GM15510 (cell line): ENCODE results near the gene MELTF.

ENCODE experiments used
- POLR2A ChIP-seq: IDR thresholded peaks from 3 replicates; pipeline ENCODE4 v1.6.1; 2011; ENCODE audit warnings: borderline replicate concordance; ENCODE audit not compliant: insufficient read length; ENCODE audit errors: extremely low read depth

The MELTF gene

DNA sequence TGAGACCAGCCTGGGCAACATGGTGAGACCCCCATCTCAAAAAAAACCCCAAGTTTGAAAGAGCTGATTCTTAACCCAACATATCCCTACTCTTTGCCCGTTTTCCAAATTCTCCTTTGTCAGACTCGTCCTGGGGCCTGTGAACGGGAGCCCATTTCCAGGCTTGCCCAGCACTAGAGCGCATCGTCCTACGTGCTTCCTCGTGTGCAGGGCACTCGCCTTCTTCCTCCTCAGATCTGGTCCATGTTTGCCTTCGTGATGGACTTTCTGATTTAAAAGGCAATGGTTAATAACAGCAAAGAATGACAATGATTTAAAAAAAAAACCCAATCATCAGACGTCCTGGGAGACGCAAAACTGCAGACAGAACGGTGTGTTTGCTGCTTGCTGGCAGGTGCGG lies 10.1 kb downstream of the MELTF start:
- TF ChIP-seq POLR2A: no peak

DNA sequence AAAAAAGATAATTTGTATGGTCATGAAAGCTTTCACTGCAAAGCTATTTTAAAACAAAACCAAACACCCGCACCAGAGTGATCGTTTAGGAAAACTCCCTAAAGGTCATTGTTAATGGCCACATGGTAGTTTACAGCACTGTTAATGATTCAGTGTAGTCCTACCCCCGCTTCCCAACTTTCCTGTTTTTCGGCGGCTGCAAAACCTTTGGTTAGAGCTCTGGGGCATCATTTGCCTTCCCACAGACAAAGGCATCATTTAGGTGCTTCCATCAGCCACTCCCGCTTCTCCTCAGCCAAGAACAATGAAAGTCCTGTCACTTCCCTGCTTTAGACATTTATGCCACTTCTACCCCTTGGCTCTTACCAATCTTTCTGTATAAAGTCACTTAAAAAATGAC lies 10.6 kb downstream of the MELTF start:
- TF ChIP-seq POLR2A: no peak

DNA sequence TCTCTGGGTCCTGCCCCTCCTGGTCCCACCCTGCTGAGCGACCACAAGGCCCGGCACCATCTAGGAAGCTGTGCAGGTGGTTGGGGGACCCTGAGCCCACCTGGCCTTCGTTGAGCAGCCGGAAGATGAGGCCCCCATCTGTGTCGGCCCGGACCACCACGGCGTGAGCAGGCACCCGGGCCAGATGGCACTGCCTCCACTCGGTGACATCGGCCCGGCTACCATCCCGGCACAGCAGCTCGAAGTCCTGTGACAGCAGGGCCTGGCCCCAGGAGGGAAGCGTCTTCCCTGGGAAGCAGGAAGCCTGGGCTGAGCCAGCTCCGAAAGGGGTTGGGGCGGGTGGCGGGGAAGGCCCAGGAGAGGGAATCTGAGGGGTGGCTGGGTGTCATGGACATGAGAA lies 12.6 kb downstream of the MELTF start:
- TF ChIP-seq POLR2A: no peak

DNA sequence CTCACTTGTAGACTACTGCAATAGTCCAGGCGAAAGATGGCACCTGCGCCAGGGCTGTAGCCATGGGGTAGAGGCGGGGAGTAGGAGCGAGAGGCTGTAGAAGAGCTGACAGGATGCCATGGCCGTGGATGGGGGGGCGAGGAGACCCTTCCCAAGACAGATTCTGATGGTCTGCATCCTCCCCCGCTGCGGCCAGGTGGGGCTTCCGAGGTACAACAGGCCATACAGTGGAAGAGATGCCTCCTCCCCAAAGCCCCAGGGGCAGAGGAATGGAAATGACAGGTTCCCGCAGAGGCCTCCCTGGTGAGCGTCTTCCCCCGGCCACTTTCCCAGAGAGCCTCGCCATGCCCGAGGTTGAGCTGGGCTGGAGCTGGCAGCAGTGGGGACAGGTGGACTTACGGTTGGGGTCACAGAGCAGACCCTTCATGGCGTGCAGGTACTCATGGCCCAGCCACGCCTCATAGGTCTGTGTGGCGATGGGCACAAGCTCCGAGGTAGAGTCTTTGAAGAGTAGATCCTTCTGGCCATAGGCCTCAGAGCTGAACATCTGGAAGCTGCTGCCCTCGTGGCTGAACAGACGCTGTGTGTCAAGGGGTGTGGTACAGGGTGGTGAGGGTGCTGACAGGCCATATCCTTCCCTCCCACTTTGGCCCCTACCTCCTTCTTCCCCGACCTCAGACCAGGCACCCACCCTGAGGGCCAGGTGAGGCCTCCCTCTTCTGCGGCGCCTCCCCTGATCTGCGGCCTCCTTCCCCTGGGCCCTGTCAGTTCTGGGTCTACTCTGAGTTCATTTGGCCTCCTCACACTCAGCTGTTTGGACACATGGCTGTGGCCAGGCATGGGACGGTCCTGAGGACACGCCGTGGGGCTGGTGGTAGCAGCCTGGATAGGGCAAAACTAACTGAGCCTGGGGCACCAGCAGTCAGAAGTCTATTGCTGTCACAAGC lies 13.6 kb downstream of the MELTF start:
- TF ChIP-seq POLR2A: no peak

- TF ChIP-seq POLR2A: no peak
These were observed 14.6 kb downstream of the MELTF start for GRCh38 chr3:197014942-197015575.

DNA sequence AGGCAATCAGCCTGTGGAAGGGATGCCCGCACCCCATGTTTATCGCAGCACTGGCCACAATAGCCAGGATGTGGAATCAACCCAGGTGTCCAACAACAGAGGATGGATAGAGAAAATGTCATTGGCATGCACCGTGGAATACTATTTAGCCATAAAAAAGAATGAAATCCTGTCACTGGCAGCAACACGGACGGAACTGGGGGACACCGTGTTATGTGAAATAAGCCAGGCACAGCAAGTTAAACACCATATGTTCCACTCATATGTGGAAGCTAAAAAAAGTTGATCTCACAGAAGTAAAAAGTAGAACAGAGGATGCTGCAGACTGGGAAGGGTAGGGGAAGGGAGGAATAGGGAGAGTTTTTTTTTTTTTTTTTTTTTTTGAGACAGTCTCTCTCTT lies 15.6 kb downstream of the MELTF start:
- no peak for TF ChIP-seq POLR2A

DNA sequence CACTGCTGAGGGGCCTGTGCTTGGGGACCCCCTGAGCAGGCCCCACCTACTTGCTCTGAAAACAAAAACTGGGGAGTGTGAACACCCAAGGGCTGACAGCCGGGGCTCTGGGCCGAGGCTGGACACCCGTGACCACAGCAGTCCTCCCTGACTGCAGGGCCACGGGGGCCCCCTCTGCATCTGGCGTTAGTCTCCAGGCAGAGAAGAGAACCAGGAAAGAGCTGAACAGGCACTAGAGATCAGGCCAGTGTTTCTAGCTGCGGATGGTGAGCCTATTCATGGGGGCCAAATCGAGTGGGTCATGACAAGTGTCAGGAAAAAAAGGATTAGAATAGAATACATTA lies 17.1 kb downstream of the MELTF start:
- TF ChIP-seq POLR2A: no peak

DNA sequence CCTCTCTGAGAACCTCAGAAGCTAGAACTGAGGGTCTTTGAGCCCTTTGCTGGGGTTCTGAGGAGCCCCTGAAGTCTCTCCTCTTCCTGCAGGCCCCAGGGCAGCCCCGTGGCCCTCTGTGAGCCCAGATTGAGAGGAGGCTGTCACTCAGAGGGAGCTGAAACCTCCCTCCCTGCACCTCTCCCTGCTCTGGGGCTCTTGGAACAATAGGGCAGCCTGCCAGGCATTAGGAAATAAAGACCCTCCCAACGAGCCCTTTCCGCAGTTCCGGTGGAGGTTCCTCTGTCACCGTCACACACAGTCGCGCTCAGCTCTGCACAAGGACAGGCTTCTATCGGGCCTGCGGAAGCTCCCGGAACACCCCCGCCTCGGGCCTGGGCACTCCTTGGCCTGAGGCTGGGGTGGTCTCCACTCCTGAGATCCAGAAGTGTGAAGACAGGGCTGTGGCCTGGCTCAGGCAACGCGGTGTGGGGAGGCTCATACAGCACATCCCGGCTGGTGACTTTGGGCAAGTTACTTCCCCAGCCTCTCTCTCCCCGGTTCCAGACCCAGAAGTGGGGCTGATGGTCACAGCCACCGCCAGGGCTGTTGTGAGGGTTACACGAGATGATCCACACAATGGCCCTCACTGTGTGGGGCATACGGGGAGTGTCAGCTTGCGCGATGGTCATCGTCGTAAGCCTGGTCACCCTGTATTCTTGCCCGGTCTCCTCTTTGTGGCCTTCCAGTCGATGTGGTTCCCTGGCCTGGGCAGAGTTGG lies 17.7 kb downstream of the MELTF start:
- no peak for TF ChIP-seq POLR2A

DNA sequence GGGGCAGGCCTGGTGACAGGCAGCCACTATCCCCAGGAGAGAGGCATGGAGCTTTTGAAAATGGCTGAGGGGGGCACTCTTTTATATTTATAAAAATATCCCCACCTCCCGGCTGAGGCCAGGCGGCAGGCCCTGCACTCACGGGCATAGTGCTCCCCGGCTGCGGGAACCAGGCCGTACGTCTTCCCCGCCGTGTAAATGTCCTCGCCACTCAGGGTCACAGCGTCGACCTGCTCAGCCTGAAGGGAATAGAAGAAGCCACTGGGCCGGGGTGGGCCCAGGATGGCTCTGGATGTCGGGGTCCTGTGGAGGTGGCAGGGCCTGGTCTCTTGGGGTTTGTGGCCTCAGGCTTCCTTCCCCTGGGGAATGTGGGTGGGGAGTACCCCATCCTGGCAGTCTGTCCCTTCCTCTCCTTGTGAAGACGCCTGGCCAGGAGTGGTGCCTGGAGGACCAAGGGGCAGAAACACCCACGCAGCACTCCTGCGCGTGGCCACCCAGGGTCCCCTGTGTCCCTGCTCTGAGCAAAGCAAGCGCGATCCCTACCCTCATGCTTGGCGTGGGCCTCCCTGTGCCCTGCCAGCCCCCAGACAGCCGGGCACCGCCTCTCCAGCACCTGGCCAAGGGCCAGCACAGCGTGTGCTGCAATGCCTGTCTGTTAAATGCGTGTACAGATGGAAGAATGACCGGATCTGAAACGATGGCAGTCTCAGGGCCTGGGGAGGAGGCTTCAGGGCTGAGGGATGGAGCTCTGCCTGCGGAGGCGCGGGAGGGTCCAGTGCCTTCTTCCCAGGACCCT lies 18.9 kb downstream of the MELTF start:
- TF ChIP-seq POLR2A: no peak

GRCh38 chr3:197009532-197010019 lies 20.0 kb downstream of the MELTF start:
- TF ChIP-seq POLR2A: no peak

DNA sequence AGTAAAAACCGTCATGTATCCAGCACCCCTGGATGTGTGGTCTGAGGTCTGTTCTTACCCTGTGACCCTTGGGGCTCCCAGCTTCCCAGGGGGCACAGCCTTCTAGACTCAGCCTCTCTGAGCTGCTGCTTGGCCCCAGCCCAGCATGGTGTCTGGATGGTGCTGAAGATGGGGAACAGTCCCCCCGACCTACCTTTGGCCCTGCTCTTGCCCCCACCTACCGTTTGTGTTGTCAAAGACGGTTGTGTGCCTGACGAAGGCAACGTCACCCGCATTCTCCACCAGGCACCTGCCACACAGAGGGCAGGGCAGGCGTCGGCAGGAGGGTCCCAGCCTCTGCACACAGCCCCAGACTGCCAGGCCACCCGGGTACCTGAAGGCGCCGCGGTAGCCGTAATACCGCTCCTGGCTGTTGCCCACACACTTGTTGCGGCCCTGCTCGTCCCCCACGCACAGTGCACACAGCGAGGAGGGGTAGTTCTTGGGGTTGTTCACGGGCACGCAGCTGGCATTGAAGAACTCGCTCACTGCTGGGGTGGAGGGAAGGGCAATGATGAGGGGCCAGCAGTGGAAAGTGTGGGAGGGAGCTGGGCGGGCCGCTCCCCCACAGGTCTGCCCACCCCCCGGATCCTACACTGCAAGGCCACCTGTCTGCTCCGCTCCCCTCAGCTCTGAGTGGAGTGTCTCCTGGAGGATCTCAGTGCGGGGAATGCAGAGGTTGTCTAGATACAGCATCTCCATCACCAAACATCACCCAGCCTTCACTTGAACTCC lies 21.0 kb downstream of the MELTF start:
- TF ChIP-seq POLR2A: no peak

GRCh38 chr3:197007953-197008352 lies 21.7 kb downstream of the MELTF start:
- no peak for TF ChIP-seq POLR2A

DNA sequence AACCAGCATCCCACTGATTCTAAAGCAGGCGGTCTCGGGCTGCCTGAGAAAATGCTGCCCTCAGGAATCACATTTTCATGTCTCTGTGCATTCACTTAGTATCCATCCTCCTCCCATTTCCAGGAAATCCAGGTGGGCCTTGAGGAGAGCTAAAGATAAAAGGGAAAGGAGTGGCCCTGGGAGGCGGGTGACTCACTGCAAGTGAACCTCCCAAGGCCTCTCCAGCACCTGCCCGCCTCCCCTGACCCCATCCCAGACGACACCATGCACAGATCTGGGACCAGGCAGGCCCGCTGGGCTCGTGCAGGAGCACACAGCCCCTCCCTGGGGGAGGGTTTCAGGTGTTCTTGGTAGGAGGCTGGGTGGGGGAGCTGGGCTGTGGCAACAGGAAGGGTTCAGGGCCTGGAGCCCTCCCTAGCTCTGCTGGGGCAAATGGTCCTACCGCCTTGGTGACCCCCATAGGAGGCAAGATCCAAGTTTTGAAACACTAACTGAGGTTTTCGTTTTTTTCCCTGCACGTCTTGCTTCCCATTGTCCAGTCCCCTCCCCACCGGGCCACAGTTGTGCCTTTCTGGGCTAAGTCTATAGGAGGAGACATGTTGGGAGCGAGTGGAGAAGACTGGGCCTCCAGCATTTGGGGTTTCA lies 22.2 kb downstream of the MELTF start:
- TF ChIP-seq POLR2A: no peak
